Thoracic aorta (tissue), 2 donors: Measurements from ENCODE around the gene ATP6V0A4. TPM values are rescaled to one million over a fixed set of nuclear protein-coding genes. Genes with fewer than 3 reads are reported as not detected.

Experiments
- ATAC-seq: fragments of 150-250 bp; one replicate; pipeline ENCODE4 v1.8.0; 2017; ENCODE audit warnings: low read depth; ENCODE audit not compliant: insufficient number of reproducible peaks, low FRiP score
- DNase-seq: peaks from one replicate; pipeline ENCODE4 v3.0.0-alpha.2; 2020; ENCODE audit warnings: low spot score
- H3K27ac ChIP-seq, 2 donors: fragments of 200-600 bp; sonication (generic); 1 replicate in 1 of 2; 2 replicates in 1 of 2; pipeline ENCODE4 v1.5.1; 2016; ENCODE audit warnings: mild to moderate bottlenecking in 2 of 2, moderate library complexity in 2 of 2
- H3K27me3 ChIP-seq: fragments of 200-600 bp; sonication (generic); replicated peaks from 2 replicates; pipeline ENCODE4 v1.6.0; 2016; ENCODE audit warnings: mild to moderate bottlenecking; ENCODE audit not compliant: insufficient read depth
- H3K36me3 ChIP-seq: fragments of 200-600 bp; sonication (generic); one replicate; pipeline ENCODE4 v1.5.1; 2016
- H3K4me1 ChIP-seq, 2 donors: fragments of 200-600 bp; sonication (generic); 1 replicate in 1 of 2; 2 replicates in 1 of 2; pipeline versions ENCODE4 v1.5.1 to v1.6.0; 2016; ENCODE audit warnings: low read depth in 2 of 2, mild to moderate bottlenecking in 1 of 2; ENCODE audit not compliant: control insufficient read depth in 1 of 2
- H3K4me3 ChIP-seq: fragments of 200-600 bp; sonication (generic); 2 replicates; pipeline ENCODE4 v1.5.1; 2016; ENCODE audit warnings: mild to moderate bottlenecking
- H3K9me3 ChIP-seq: fragments of 200-600 bp; sonication (generic); 2 replicates; pipeline ENCODE4 v1.5.1; 2016
- CTCF ChIP-seq: fragments of 200-600 bp; sonication (generic); IDR thresholded peaks from one replicate; pipeline ENCODE4 v1.5.1; 2019; ENCODE audit warnings: antibody characterized with exemption
- total RNA-seq, 2 donors: library from RNA; depleted of rRNA; stranded (reverse); fragments of >200 nt; gene quantifications; one replicate each; pipeline versions ENCODE4 v1.1.0 to v1.2.3, GENCODE V29; 2016

ATP6V0A4 gene
- total RNA-seq, 2 donors from 2014 or later: not detected

GRCh38 chr7:138809346-138809745 is 11.3 kb upstream of the ATP6V0A4 start:
- H3K9me3 ChIP-seq: no peaks in the 10 kb centered on the region
- no peak overlapping the region for H3K4me3 ChIP-seq
- ATAC-seq (no peak), DNase-seq (no peak)
- no peaks in the 10 kb centered on the region for H3K4me1 ChIP-seq
- no peak overlapping the region for H3K27ac ChIP-seq
- no peaks in the 10 kb centered on the region for H3K36me3 ChIP-seq
- TF ChIP-seq CTCF: no peak
- no peaks in the 10 kb centered on the region for H3K27me3 ChIP-seq

GRCh38 chr7:138804618-138805017 is 6.6 kb upstream of the ATP6V0A4 start:
- ATAC-seq (no peak), DNase-seq (no peak)
- Histone ChIP-seq H3K4me1 (no peaks in the 10 kb centered on the region), H3K4me3 (no peak overlapping the region), H3K27me3 (no peaks in the 10 kb centered on the region), H3K27ac (no peak overlapping the region), H3K9me3 (no peaks in the 10 kb centered on the region), H3K36me3 (no peaks in the 10 kb centered on the region)
- TF ChIP-seq CTCF: no peak

GRCh38 chr7:138802706-138803105 is 4.7 kb upstream of the ATP6V0A4 start:
- Histone ChIP-seq H3K4me1 (no peaks in the 10 kb centered on the region), H3K9me3 (no peaks in the 10 kb centered on the region), H3K36me3 (no peaks in the 10 kb centered on the region), H3K4me3 (no peak overlapping the region), H3K27ac (no peak overlapping the region), H3K27me3 (no peaks in the 10 kb centered on the region)
- ATAC-seq (no peak), DNase-seq (no peak)
- TF ChIP-seq CTCF: no peak

- ATAC-seq (no peak), DNase-seq (no peak)
- Histone ChIP-seq H3K27ac (no peak overlapping the region), H3K36me3 (no peaks in the 10 kb centered on the region), H3K9me3 (no peaks in the 10 kb centered on the region), H3K4me3 (no peak overlapping the region), H3K27me3 (no peaks in the 10 kb centered on the region), H3K4me1 (no peaks in the 10 kb centered on the region)
- TF ChIP-seq CTCF: no peak
Observed at GRCh38 chr7:138801256-138801655, 3.3 kb upstream of the ATP6V0A4 start.

- Histone ChIP-seq H3K27ac (no peak overlapping the region), H3K4me1 (no peaks in the 10 kb centered on the region), H3K9me3 (no peaks in the 10 kb centered on the region), H3K27me3 (no peaks in the 10 kb centered on the region), H3K36me3 (no peaks in the 10 kb centered on the region), H3K4me3 (no peak overlapping the region)
- ATAC-seq: no peak
- DNase-seq: no peak
- TF ChIP-seq CTCF: no peak
Observed at GRCh38 chr7:138799336-138800000, 1.5 kb upstream of the ATP6V0A4 start.
